IPS DF 19.7 (cell line): ENCODE data around the gene USP17L11.
"Not testable (repeated sequence)": the region's sequence is repeated elsewhere in the genome, so short reads cannot be mapped to it uniquely, and the experiment has no call there.

Source experiments
- DNase-seq: peaks from one replicate; pipeline ENCODE4 v3.0.0-alpha.2; 2013; ENCODE audit warnings: low read depth, low spot score

The USP17L11 gene, protein sequence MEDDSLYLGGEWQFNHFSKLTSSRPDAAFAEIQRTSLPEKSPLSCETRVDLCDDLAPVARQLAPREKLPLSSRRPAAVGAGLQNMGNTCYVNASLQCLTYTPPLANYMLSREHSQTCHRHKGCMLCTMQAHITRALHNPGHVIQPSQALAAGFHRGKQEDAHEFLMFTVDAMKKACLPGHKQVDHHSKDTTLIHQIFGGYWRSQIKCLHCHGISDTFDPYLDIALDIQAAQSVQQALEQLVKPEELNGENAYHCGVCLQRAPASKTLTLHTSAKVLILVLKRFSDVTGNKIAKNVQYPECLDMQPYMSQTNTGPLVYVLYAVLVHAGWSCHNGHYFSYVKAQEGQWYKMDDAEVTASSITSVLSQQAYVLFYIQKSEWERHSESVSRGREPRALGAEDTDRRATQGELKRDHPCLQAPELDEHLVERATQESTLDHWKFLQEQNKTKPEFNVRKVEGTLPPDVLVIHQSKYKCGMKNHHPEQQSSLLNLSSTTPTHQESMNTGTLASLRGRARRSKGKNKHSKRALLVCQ

DNA sequence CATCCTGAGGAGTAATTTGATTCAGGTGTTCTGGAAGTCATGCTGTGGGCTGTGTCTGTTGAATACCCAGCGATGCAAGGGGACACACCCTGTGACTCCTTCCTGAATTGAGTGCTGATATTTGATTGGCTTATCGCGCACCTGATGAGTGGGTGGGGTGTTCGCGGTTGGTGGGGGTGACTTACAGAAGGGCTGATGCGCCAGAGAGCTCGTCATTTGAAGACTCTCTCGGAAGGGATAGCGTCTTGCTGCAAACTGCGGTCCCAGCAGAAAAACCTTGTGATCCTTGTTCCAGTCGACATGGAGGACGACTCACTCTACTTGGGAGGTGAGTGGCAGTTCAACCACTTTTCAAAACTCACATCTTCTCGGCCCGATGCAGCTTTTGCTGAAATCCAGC lies at the start of gene USP17L11:
Gene USP17L11, plus strand, starts transcription at position 301 of the 400 bp plus-strand sequence. Its CDS starts 0 bp downstream, at position 301.
- not testable (repeated sequence) for DNase-seq

DNA sequence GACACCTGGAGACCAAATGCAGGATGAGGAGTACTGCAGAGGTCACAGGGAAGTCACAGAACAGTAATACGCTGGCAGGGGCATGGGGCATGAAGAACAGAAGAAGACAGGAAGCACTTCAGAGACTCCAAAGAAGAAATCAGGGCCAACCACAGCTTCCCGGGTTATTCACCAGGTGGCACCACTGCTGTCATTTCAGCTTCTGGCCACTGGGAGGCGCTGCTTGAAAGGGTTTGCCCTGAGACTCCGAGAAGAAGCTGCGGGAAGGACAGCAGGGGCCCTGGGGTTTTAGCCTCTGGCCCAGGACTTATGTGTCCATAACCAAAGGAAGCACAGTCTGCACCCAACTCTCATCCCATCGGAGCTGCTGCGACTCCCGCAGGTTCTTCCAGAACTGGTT lies 49.2 kb upstream of the USP17L11 start:
- not testable (repeated sequence) for DNase-seq

DNA sequence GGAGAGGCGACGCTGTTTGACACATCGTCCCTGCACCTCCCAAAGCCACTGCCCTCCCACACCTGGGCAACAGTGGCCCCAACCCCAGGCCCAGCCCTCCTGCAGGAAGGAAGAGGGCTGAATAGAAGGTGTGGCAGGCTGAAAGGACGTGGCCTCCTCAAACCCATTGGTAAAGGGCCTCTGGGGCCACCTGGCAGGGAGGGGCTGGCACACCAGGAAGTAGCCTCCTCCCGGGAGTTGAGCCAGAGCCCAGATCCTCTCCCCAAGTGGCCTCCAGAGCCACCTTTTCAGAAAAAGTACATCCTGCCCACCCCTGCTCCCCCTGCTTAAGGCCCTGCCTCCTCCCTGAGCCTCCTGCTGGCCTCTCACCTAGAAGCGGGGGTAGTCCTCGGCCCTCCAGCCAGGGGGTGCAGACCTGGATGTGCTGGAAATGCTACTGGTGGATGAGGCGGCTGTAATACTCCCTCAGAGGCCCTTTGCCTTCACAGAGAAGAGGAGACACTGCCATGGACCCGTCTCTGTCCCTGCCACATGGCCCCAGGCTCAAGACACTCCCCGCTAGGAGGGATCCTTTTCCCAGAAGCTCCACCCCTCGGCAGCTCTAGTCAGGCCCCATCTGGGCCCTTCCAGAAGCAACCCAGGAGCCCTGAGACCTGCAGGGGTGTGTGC lies 45.3 kb upstream of the USP17L11 start, which contains the start of gene FAM90A26:
Gene FAM90A26, plus strand, starts transcription at position 619 of the 669 bp plus-strand sequence. CDS start 2,764 bp downstream, outside the sequence.
- not testable (repeated sequence) for DNase-seq

DNA sequence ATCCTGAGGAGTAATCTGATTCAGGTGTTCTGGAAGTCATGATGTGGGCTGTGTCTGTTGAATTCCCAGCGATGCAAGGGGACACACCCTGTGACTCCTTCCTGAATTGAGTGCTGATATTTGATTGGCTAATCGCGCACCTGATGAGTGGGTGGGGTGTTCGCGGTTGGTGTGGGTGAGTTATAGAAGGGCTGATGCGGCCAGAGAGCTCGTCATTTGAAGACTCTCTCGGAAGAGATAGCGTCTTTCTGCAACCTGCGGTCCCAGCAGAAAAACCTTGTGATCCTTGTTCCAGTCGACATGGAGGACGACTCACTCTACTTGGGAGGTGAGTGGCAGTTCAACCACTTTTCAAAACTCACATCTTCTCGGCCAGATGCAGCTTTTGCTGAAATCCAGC lies 4.8 kb upstream of the USP17L11 start, which contains the start of gene USP17L10:
Gene USP17L10, plus strand, starts transcription at position 301 of the 400 bp plus-strand sequence. Its CDS starts 0 bp downstream, at position 301.
- DNase-seq: not testable (repeated sequence)

DNA sequence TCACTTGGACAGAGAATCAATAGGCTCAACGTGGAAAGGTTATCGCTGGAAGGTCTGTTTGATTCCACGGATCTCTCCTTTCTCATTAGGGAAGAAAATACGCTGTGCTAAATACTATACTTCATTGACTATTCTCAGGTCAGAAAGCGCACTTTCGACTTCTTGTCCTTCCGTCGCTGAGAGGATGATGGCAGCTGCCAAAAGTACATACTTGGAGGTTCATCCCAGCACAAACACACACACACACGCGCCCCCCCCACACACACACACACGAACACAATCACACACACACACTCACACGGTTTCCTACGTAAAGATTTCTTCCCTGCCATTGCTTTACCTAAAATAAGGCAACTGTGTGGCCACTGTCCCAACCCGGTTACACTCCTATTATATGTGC lies 504 bp upstream of the USP17L11 start:
- DNase-seq: not testable (repeated sequence)

DNA sequence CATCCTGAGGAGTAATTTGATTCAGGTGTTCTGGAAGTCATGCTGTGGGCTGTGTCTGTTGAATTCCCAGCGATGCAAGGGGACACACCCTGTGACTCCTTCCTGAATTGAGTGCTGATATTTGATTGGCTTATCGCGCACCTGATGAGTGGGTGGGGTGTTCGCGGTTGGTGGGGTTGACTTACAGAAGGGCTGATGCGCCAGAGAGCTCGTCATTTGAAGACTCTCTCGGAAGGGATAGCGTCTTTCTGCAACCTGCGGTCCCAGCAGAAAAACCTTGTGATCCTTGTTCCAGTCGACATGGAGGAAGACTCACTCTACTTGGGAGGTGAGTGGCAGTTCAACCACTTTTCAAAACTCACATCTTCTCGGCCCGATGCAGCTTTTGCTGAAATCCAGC lies 4.6 kb downstream of the USP17L11 start, which contains the start of gene USP17L12:
Gene USP17L12, plus strand, starts transcription at position 301 of the 400 bp plus-strand sequence. Its CDS starts 0 bp downstream, at position 301.
- DNase-seq: not testable (repeated sequence)

DNA sequence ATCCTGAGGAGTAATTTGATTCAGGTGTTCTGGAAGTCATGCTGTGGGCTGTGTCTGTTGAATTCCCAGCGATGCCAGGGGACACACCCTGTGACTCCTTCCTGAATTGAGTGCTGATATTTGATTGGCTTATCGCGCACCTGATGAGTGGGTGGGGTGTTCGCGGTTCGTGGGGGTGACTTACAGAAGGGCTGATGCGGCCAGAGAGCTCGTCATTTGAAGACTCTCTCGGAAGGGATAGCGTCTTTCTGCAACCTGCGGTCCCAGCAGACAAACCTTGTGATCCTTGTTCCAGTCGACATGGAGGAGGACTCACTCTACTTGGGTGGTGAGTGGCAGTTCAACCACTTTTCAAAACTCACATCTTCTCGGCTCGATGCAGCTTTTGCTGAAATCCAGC lies 9.4 kb downstream of the USP17L11 start, which contains the start of gene USP17L13:
Gene USP17L13, plus strand, starts transcription at position 301 of the 400 bp plus-strand sequence. Its CDS starts 0 bp downstream, at position 301.
- DNase-seq: not testable (repeated sequence)

DNA sequence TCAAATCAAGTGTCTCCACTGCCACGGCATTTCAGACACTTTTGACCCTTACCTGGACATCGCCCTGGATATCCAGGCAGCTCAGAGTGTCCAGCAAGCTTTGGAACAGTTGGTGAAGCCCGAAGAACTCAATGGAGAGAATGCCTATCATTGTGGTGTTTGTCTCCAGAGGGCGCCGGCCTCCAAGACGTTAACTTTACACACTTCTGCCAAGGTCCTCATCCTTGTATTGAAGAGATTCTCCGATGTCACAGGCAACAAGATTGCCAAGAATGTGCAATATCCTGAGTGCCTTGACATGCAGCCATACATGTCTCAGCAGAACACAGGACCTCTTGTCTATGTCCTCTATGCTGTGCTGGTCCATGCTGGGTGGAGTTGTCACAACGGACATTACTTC lies 15.0 kb downstream of the USP17L11 start:
- not testable (repeated sequence) for DNase-seq

DNA sequence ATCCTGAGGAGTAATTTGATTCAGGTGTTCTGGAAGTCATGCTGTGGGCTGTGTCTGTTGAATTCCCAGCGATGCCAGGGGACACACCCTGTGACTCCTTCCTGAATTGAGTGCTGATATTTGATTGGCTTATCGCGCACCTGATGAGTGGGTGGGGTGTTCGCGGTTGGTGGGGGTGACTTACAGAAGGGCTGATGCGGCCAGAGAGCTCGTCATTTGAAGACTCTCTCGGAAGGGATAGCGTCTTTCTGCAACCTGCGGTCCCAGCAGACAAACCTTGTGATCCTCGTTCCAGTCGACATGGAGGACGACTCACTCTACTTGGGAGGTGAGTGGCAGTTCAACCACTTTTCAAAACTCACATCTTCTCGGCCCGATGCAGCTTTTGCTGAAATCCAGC lies 18.9 kb downstream of the USP17L11 start, which contains the start of gene USP17L15:
Gene USP17L15, plus strand, starts transcription at position 301 of the 400 bp plus-strand sequence. Its CDS starts 0 bp downstream, at position 301.
- DNase-seq: not testable (repeated sequence)

DNA sequence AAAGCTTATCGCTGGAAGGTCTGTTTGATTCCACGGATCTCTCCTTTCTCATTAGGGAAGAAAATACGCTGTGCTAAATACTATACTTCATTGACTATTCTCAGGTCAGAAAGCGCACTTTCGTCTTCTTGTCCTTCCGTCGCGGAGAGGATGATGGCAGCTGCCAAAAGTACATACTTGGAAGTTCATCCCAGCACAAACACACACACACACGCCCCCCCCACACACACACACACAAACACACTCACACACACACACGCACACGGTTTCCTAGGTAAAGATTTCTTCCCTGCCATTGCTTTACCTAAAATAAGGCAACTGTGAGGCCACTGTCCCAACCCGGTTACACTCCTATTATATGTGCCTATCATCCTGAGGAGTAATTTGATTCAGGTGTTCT lies 23.3 kb downstream of the USP17L11 start:
- DNase-seq: not testable (repeated sequence)

DNA sequence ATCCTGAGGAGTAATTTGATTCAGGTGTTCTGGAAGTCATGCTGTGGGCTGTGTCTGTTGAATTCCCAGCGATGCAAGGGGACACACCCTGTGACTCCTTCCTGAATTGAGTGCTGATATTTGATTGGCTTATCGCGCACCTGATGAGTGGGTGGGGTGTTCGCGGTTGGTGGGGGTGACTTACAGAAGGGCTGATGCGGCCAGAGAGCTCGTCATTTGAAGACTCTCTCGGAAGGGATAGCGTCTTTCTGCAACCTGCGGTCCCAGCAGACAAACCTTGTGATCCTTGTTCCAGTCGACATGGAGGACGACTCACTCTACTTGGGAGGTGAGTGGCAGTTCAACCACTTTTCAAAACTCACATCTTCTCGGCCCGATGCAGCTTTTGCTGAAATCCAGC lies 28.4 kb downstream of the USP17L11 start, which contains the start of gene USP17L17:
Gene USP17L17, plus strand, starts transcription at position 301 of the 400 bp plus-strand sequence. Its CDS starts 0 bp downstream, at position 301.
- DNase-seq: not testable (repeated sequence)

DNA sequence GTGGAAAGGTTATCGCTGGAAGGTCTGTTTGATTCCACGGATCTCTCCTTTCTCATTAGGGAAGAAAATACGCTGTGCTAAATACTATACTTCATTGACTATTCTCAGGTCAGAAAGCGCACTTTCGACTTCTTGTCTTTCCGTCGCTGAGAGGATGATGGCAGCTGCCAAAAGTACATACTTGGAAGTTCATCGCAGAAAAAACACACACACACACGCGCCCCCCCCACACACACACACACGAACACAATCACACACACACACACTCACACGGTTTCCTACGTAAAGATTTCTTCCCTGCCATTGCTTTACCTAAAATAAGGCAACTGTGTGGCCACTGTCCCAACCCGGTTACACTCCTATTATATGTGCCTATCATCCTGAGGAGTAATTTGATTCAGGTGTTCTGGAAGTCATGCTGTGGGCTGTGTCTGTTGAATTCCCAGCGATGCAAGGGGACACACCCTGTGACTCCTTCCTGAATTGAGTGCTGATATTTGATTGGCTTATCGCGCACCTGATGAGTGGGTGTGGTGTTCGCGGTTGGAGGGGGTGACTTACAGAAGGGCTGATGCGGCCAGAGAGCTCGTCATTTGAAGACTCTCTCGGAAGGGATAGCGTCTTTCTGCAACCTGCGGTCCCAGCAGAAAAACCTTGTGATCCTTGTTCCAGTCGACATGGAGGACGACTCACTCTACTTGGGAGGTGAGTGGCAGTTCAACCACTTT lies 32.9 kb downstream of the USP17L11 start, which contains the start of gene USP17L18:
Gene USP17L18, plus strand, starts transcription at position 678 of the 728 bp plus-strand sequence. Its CDS starts 0 bp downstream, at position 678.
- not testable (repeated sequence) for DNase-seq

DNA sequence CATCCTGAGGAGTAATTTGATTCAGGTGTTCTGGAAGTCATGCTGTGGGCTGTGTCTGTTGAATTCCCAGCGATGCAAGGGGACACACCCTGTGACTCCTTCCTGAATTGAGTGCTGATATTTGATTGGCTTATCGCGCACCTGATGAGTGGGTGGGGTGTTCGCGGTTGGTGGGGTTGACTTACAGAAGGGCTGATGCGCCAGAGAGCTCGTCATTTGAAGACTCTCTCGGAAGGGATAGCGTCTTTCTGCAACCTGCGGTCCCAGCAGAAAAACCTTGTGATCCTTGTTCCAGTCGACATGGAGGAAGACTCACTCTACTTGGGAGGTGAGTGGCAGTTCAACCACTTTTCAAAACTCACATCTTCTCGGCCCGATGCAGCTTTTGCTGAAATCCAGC lies 37.9 kb downstream of the USP17L11 start, which contains the start of gene USP17L19:
Gene USP17L19, plus strand, starts transcription at position 301 of the 400 bp plus-strand sequence. Its CDS starts 0 bp downstream, at position 301.
- DNase-seq: not testable (repeated sequence)

DNA sequence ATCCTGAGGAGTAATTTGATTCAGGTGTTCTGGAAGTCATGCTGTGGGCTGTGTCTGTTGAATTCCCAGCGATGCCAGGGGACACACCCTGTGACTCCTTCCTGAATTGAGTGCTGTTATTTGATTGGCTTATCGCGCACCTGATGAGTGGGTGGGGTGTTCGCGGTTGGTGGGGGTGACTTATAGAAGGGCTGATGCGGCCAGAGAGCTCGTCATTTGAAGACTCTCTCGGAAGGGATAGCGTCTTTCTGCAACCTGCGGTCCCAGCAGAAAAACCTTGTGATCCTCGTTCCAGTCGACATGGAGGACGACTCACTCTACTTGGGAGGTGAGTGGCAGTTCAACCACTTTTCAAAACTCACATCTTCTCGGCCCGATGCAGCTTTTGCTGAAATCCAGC lies 42.6 kb downstream of the USP17L11 start, which contains the start of gene USP17L20:
Gene USP17L20, plus strand, starts transcription at position 301 of the 400 bp plus-strand sequence. Its CDS starts 0 bp downstream, at position 301.
- not testable (repeated sequence) for DNase-seq

DNA sequence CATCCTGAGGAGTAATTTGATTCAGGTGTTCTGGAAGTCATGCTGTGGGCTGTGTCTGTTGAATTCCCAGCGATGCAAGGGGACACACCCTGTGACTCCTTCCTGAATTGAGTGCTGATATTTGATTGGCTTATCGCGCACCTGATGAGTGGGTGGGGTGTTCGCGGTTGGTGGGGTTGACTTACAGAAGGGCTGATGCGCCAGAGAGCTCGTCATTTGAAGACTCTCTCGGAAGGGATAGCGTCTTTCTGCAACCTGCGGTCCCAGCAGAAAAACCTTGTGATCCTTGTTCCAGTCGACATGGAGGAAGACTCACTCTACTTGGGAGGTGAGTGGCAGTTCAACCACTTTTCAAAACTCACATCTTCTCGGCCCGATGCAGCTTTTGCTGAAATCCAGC lies 47.4 kb downstream of the USP17L11 start, which contains the start of gene USP17L21:
Gene USP17L21, plus strand, starts transcription at position 301 of the 400 bp plus-strand sequence. Its CDS starts 0 bp downstream, at position 301.
- not testable (repeated sequence) for DNase-seq
